ENCODE results near the gene RAI2.

GRCh38 chrX:17876135-17876534 is 15.0 kb upstream of the RAI2 start:
- TF ChIP-seq POLR2A (IDR thresholded peaks at IDR 0.05), result no peak
- TF ChIP-seq CTCF (IDR thresholded peaks at IDR 0.05), result no peak
